ENCODE data around the gene ATP2B1. TPM values are rescaled to one million over a fixed set of nuclear protein-coding genes. Genes with fewer than 3 reads are reported as not detected.

ATP2B1 gene
- total and polyA plus RNA-seq, 2 of the 13 experiments (the other 11 are each of a cell fraction or from before 2014, with no cell fraction given), result 12.1 to 60.2 TPM

GRCh38 chr12:89603678-89604077 is 105.0 kb downstream of the ATP2B1 start:
- in situ Hi-C loops (cut with HindIII; ENCODE audit: extremely low pct_ligation_motif_present, low pct_unique_long_range_greater_than_20kb), result no loop called here
- no peaks in the 10 kb centered on the region for H4K20me1 ChIP-seq (ENCODE audit: insufficient read depth, low read length)
- H3K4me3 ChIP-seq (replicated peaks in 1 of 3; ENCODE audit: insufficient read depth in 1 of 3, low read depth in 2 of 3, low read length in 3 of 3), result no peak overlapping the region
- WGBS (ENCODE audit: low lambda C conversion rate), result 98% methylated on average over 5 of the region's 5 CpGs
- H3K27ac ChIP-seq (ENCODE audit: extremely low read length, insufficient read depth, low read length), result no peak overlapping the region
- no peaks in the 10 kb centered on the region for H3K9me3 ChIP-seq (ENCODE audit: low read length)
- H3K4me2 ChIP-seq (ENCODE audit: low read depth, low read length), result no peak overlapping the region
- H3K4me1 ChIP-seq (ENCODE audit: insufficient read depth, low read length), result no peaks in the 10 kb centered on the region
- no peak for DNase-seq (ENCODE audit: low spot score)
- ChIA-PET CTCF (ENCODE audit: low intra/inter-chr PET ratio, low total read pairs) (no interaction called here), POLR2A (no interaction called here)
- H3K9ac ChIP-seq (ENCODE audit: insufficient read depth, low read depth, low read length), result no peak overlapping the region
- no TSS peak for BruUV-seq (replicated peaks)
- peaks cover 5 to 40% of the 10 kb centered on the region in 2 experiments for H3K36me3 ChIP-seq (replicated peaks in 1 of 2; ENCODE audit: control insufficient read depth in 1 of 2, insufficient read depth in 2 of 2, low read length in 2 of 2)
- ATAC-seq, result no peak
- intact Hi-C loops (cut with micrococcal nuclease; ENCODE audit: unreplicated experiment), result no loop called here
- no peaks in the 10 kb centered on the region for H3K27me3 ChIP-seq (ENCODE audit: control insufficient read depth in 1 of 2, insufficient read depth in 2 of 2, low read length in 2 of 2)
- no peaks in the 10 kb centered on the region for H3K79me2 ChIP-seq (ENCODE audit: insufficient read depth, low read length)
- no peak for FAIRE-seq
- TF ChIP-seq ZNF83 (CRISPR knock-in tag; IDR thresholded peaks at IDR 0.05; ENCODE audit: borderline replicate concordance), result no peak
- no peak for TF ChIP-seq NFE2L1 (CRISPR knock-in tag; IDR thresholded peaks at IDR 0.05; ENCODE audit: borderline replicate concordance)
- TF ChIP-seq RXRB (CRISPR knock-in tag; IDR thresholded peaks at IDR 0.05; ENCODE audit: borderline replicate concordance), result no peak
- no peak for TF ChIP-seq ZNF263 (CRISPR knock-in tag; IDR thresholded peaks at IDR 0.05)
- no peak for TF ChIP-seq ZNF230 (CRISPR knock-in tag; IDR thresholded peaks at IDR 0.05)
- TF ChIP-seq NFE2 (CRISPR knock-in tag; IDR thresholded peaks at IDR 0.05), result no peak
- no peak for TF ChIP-seq CCDC6 (CRISPR knock-in tag; IDR thresholded peaks at IDR 0.05)
- H2AFZ ChIP-seq (ENCODE audit: low read length), result no peak overlapping the region

GRCh38 chr12:89597770-89598169 is 110.9 kb downstream of the ATP2B1 start:
- H3K4me3 ChIP-seq (replicated peaks in 1 of 3; ENCODE audit: insufficient read depth in 1 of 3, low read depth in 2 of 3, low read length in 3 of 3), result no peak overlapping the region
- no TSS peak for BruUV-seq (replicated peaks)
- no peaks in the 10 kb centered on the region for H4K20me1 ChIP-seq (ENCODE audit: insufficient read depth, low read length)
- peaks cover 3 to 17% of the 10 kb centered on the region in 2 experiments; a peak in 4 of 5 replicates for H3K36me3 ChIP-seq (replicated peaks in 1 of 2; ENCODE audit: control insufficient read depth in 1 of 2, insufficient read depth in 2 of 2, low read length in 2 of 2)
- no peaks in the 10 kb centered on the region for H3K9me3 ChIP-seq (ENCODE audit: low read length)
- no peaks in the 10 kb centered on the region for H3K27me3 ChIP-seq (ENCODE audit: control insufficient read depth in 1 of 2, insufficient read depth in 2 of 2, low read length in 2 of 2)
- H2AFZ ChIP-seq (ENCODE audit: low read length), result no peak overlapping the region
- ChIA-PET CTCF (ENCODE audit: low intra/inter-chr PET ratio, low total read pairs) (no interaction called here), POLR2A (no interaction called here)
- TF ChIP-seq DRAP1 (CRISPR knock-in tag; IDR thresholded peaks at IDR 0.05) (no peak), ZNF362 (CRISPR knock-in tag; IDR thresholded peaks at IDR 0.05; ENCODE audit: borderline replicate concordance) (0 out of 2 replicates have a peak, but pooled peaks have one; percentile 45), ZNF549 (CRISPR knock-in tag; IDR thresholded peaks at IDR 0.05) (no peak)
- ATAC-seq, result no peak
- no peak overlapping the region for H3K4me2 ChIP-seq (ENCODE audit: low read depth, low read length)
- H3K27ac ChIP-seq (ENCODE audit: extremely low read length, insufficient read depth, low read length), result no peak overlapping the region
- no peaks in the 10 kb centered on the region for H3K79me2 ChIP-seq (ENCODE audit: insufficient read depth, low read length)
- intact Hi-C loops (cut with micrococcal nuclease; ENCODE audit: unreplicated experiment) (no loop called here), in situ Hi-C loops (cut with HindIII; ENCODE audit: extremely low pct_ligation_motif_present, low pct_unique_long_range_greater_than_20kb) (no loop called here)
- H3K9ac ChIP-seq (ENCODE audit: insufficient read depth, low read depth, low read length), result no peak overlapping the region
- DNase-seq (ENCODE audit: low spot score), result no peak
- H3K4me1 ChIP-seq (ENCODE audit: insufficient read depth, low read length), result peaks cover 10% of the 10 kb centered on the region
- WGBS (ENCODE audit: low lambda C conversion rate), result 98% methylated on average over 1 of the region's 1 CpG
- no peak for FAIRE-seq
